ENCODE measurements around the gene RENBP.

DNA sequence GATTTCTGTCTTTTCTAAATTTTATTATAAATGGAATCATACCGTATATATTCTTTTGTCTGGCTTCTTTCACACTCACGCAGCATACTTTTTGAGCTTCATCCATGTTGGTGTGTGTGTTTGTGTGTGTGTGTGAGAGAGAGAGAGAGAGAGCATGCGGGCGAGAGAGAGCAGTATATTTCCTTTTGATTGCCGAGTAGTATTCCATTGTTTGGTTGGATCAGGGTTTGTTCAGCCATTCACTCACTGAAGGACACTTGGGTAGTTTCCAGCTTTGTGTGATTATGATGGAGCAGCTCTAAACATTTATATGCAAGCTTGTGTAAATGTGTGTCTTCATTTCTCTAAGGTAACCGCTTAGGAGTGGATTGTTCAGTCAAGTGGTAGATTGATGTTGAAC lies 55.3 kb downstream of the RENBP start:
- TF ChIP-seq, protein P1, sequence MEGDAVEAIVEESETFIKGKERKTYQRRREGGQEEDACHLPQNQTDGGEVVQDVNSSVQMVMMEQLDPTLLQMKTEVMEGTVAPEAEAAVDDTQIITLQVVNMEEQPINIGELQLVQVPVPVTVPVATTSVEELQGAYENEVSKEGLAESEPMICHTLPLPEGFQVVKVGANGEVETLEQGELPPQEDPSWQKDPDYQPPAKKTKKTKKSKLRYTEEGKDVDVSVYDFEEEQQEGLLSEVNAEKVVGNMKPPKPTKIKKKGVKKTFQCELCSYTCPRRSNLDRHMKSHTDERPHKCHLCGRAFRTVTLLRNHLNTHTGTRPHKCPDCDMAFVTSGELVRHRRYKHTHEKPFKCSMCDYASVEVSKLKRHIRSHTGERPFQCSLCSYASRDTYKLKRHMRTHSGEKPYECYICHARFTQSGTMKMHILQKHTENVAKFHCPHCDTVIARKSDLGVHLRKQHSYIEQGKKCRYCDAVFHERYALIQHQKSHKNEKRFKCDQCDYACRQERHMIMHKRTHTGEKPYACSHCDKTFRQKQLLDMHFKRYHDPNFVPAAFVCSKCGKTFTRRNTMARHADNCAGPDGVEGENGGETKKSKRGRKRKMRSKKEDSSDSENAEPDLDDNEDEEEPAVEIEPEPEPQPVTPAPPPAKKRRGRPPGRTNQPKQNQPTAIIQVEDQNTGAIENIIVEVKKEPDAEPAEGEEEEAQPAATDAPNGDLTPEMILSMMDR (conservative IDR thresholded peaks at IDR 0.05), result no peak
- TF ChIP-seq ZFX (IDR thresholded peaks at IDR 0.05), result no peak
